K562 (cell line): ENCODE results near the gene INHBE. TPM values are rescaled to one million over a fixed set of nuclear protein-coding genes. Genes with fewer than 3 reads are reported as not detected.

Source experiments
- BCL6 ChIP-seq: fragments of 250-450 bp; sonication (Bioruptor Pico); IDR thresholded peaks from 2 replicates; pipeline ENCODE4 v1.4.0; 2020
- BCOR ChIP-seq: fragments of 450-650 bp; IDR thresholded peaks from 2 replicates; pipeline ENCODE4 v1.6.1; 2016
- CBX3 ChIP-seq, 2 experiments: IDR thresholded peaks; 1 replicate in 1 of 2; 2 replicates in 1 of 2; pipeline ENCODE4 v1.6.1; 2012; ENCODE audit warnings: inconsistent platforms in 2 of 2, low read length in 2 of 2, borderline replicate concordance in 1 of 2, control low read depth in 1 of 2
- ETV1 ChIP-seq: fragments of 450-650 bp; conservative IDR thresholded peaks from 2 replicates; pipeline ENCODE4 v1.6.1; 2016; ENCODE audit warnings: missing genetic modification characterization, control low read depth, low read depth, missing compliant biosample characterization
- ETV5 ChIP-seq: sonication (generic); formaldehyde crosslinking; IDR thresholded peaks from 2 replicates; pipeline ENCODE4 v1.4.0; 2020; ENCODE audit warnings: low read depth, mild to moderate bottlenecking, missing genetic modification reagents
- ETV6 ChIP-seq, 3 experiments: fragments of 150-350 bp in 1 of 3; sonication (generic) in 1 of 3; formaldehyde crosslinking in 1 of 3; IDR thresholded peaks; 2 replicates each; pipeline versions ENCODE4 v1.6.1 to v1.8.0; 2014 to 2022; ENCODE audit warnings: borderline replicate concordance in 2 of 3, low read depth in 2 of 3, antibody characterized with exemption in 1 of 3, low read length in 1 of 3, mild to moderate bottlenecking in 1 of 3, missing genetic modification reagents in 1 of 3
- FOSL1 ChIP-seq: fragments of 200-800 bp; sonication (Bioruptor generic); conservative IDR thresholded peaks from 2 replicates; pipeline ENCODE4 v1.6.1; 2016; ENCODE audit warnings: missing genetic modification characterization, missing compliant biosample characterization
- HDAC1 ChIP-seq, 2 experiments: fragments of 450-650 bp; IDR thresholded peaks; 2 replicates each; pipeline ENCODE4 v1.6.1; 2016 to 2017; ENCODE audit warnings: inconsistent platforms in 1 of 2, mild to moderate bottlenecking in 1 of 2, moderate library complexity in 1 of 2
- HMG20B ChIP-seq: fragments of 250-450 bp; sonication (Bioruptor Pico); IDR thresholded peaks from 2 replicates; pipeline ENCODE4 v1.5.0; 2021; ENCODE audit warnings: mild to moderate bottlenecking
- MTA3 ChIP-seq: fragments of 450-650 bp; formaldehyde crosslinking; IDR thresholded peaks from 2 replicates; pipeline ENCODE4 v1.6.1; 2017; ENCODE audit warnings: mild to moderate bottlenecking, borderline replicate concordance
- PCBP2 ChIP-seq: fragments of 200-400 bp; formaldehyde crosslinking; IDR thresholded peaks from 2 replicates; pipeline ENCODE4 v1.6.1; 2018; ENCODE audit warnings: low read length, low read depth, mild to moderate bottlenecking, moderate library complexity; ENCODE audit not compliant: poor library complexity, severe bottlenecking
- POLR2G ChIP-seq: fragments of 200-400 bp; formaldehyde crosslinking; IDR thresholded peaks from 2 replicates; pipeline ENCODE4 v1.6.1; 2017; ENCODE audit warnings: low read depth, mild to moderate bottlenecking, antibody characterized with exemption, low read length, moderate library complexity
- RNF2 ChIP-seq: sonication (generic); IDR thresholded peaks from 2 replicates; pipeline ENCODE4 v1.6.1; 2016
- XRCC5 ChIP-seq: fragments of 200-400 bp; formaldehyde crosslinking; IDR thresholded peaks from 2 replicates; pipeline ENCODE4 v1.6.1; 2017; ENCODE audit warnings: low read depth, mild to moderate bottlenecking, low read length
- ZNF146 ChIP-seq: IDR thresholded peaks from one replicate; pipeline ENCODE4 v1.6.1; 2018; ENCODE audit warnings: missing compliant biosample characterization; ENCODE audit not compliant: unreplicated experiment
- ZNF431 ChIP-seq: sonication (generic); formaldehyde crosslinking; IDR thresholded peaks from 2 replicates; pipeline ENCODE4 v1.8.0; 2022; ENCODE audit warnings: mild to moderate bottlenecking, missing genetic modification reagents
- ZNF75A ChIP-seq: fragments of 450-650 bp; formaldehyde crosslinking; IDR thresholded peaks from 2 replicates; pipeline ENCODE4 v1.4.0; 2020; ENCODE audit warnings: mild to moderate bottlenecking
- polyA plus RNA-seq, 8 experiments: library from polyadenylated mRNA; depleted of rRNA in 4 of 8; stranded (reverse) in 5 of 8; unstranded in 3 of 8; fragments of >200 nt; fragmentation: Nextera tagmentation in 2 of 8; fragmentation: Illumina TruSeq in 1 of 8; extraction: Ambion mirVana in 2 of 8; extraction: Trizol in 1 of 8; gene quantifications; 2 replicates each; pipeline versions ENCODE4 v1.2.1 to v1.2.3, GENCODE V29; 2011 to 2014; ENCODE audit warnings: inconsistent platforms in 1 of 8, missing spikeins in 1 of 8
- total RNA-seq, 7 experiments: library from RNA; depleted of rRNA in 6 of 7; stranded (reverse); fragments of >200 nt in 6 of 7; fragmentation: Illumina TruSeq in 2 of 7; extraction: Trizol in 2 of 7; gene quantifications; 2 replicates each; pipeline versions ENCODE4 v1.2.1 to v1.2.3, GENCODE V29; 2011 to 2021; ENCODE audit warnings: low replicate concordance in 1 of 7
- TF ChIP-seq, protein P1 (sequence below), 2 experiments: fragments of 200-800 bp in 1 of 2; sonication (Bioruptor generic) in 1 of 2; sonication (generic) in 1 of 2; formaldehyde crosslinking in 1 of 2; IDR thresholded peaks in 1 of 2; conservative IDR thresholded peaks in 1 of 2; 2 replicates each; pipeline versions ENCODE4 v1.5.0 to v1.6.1; 2016 to 2020; ENCODE audit warnings: missing compliant biosample characterization in 1 of 2, missing genetic modification characterization in 1 of 2, missing genetic modification reagents in 1 of 2
- TF ChIP-seq, protein P2 (sequence below): sonication (generic); formaldehyde crosslinking; IDR thresholded peaks from 2 replicates; pipeline ENCODE4 v1.8.0; 2022; ENCODE audit warnings: mild to moderate bottlenecking, missing genetic modification reagents
- TF ChIP-seq, protein P3 (sequence below): sonication (generic); formaldehyde crosslinking; IDR thresholded peaks from 2 replicates; pipeline ENCODE4 v1.8.1; 2022; ENCODE audit warnings: missing genetic modification reagents

The INHBE gene
- total and polyA plus RNA-seq, 9 of the 15 experiments (the other 6 are each of a cell fraction or from before 2014, with no cell fraction given), result 0.94 to 9.9 (median 7.3) TPM

DNA sequence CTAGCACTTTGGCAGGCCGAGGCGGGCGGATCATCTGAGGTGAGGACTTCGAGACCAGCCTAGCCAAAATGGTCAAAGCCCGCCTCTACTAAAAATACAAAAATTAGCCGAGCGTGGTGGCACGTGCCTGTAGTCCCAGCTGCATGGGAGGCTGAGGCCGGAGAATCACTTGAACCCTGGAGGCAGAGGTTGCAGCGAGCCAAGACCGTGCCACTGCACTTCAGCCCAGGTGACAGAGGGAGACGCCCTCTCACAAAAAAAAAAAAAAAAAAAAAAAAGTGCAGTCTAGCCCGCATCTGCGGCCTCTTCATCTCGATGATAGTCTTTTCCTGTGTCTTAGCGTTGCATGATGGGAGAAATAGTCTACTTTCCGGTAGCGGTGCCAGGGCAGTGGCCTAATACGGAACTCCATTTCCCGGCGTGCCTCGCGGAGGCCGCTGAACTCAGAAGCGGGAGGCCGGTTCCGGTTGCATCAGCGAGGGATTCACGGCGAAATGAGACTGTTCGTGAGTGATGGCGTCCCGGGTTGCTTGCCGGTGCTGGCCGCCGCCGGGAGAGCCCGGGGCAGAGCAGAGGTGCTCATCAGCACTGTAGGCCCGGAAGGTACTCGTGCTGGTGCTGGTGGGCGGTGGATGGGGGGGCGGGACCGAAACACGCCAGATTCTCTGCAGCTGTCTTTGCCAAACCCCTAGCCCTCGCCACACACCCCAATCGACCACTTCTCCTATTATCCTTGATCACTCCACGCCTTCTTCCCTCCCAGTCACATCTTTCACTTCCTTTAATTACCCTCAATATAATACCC is 32.7 kb downstream of the INHBE start, which contains the start of gene MARS1 (continued):
- TF ChIP-seq, protein P1, sequence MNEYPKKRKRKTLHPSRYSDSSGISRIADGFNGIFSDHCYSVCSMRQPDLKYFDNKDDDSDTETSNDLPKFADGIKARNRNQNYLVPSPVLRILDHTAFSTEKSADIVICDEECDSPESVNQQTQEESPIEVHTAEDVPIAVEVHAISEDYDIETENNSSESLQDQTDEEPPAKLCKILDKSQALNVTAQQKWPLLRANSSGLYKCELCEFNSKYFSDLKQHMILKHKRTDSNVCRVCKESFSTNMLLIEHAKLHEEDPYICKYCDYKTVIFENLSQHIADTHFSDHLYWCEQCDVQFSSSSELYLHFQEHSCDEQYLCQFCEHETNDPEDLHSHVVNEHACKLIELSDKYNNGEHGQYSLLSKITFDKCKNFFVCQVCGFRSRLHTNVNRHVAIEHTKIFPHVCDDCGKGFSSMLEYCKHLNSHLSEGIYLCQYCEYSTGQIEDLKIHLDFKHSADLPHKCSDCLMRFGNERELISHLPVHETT (CRISPR knock-in tag; conservative IDR thresholded peaks at IDR 0.05 in 1 of 2, IDR thresholded peaks at IDR 0.05 in 1 of 2), result peak in 1 of 2 experiments; percentile 95; a peak in 2 of 4 replicates
- TF ChIP-seq BCOR (peak; percentile 89), PCBP2 (no peak), BCL6 (CRISPR knock-in tag) (no peak), ZNF146 (CRISPR knock-in tag) (no peak), MTA3 (0 out of 2 replicates have a peak, but pooled peaks have one; percentile 41), HDAC1 (IDR thresholded peaks at IDR 0.05) (peak in 1 of 2 experiments; percentile 86; a peak in 2 of 4 replicates), HMG20B (CRISPR knock-in tag) (no peak), FOSL1 (tag) (peak; percentile 56; the same call in 1 of the 2 replicates), RNF2 (0 out of 2 replicates have a peak, but pooled peaks have one; percentile 27), CBX3 (IDR thresholded peaks at IDR 0.05; ENCODE audit: borderline replicate concordance in 1 of 2, low read length in 2 of 2) (peak in 1 of 2 experiments; percentile 81; a peak in 2 of 3 replicates), ETV5 (peak; percentile 90), ZNF431 (CRISPR knock-in tag) (peak; percentile 46; the same call in 1 of the 2 replicates), POLR2G (peak; percentile 99), ETV1 (tag) (peak; percentile 78), XRCC5 (peak; percentile 82; the same call in 1 of the 2 replicates), ZNF75A (CRISPR knock-in tag) (no peak), ETV6 (IDR thresholded peaks at IDR 0.05; ENCODE audit: borderline replicate concordance in 1 of 2, low read depth in 2 of 2, low read length in 1 of 2) (no peak), ETV6 (CRISPR knock-in tag; IDR thresholded peaks at IDR 0.05; ENCODE audit: borderline replicate concordance) (peak; percentile 70; the same call in 1 of the 2 replicates)
- TF ChIP-seq, protein P2, sequence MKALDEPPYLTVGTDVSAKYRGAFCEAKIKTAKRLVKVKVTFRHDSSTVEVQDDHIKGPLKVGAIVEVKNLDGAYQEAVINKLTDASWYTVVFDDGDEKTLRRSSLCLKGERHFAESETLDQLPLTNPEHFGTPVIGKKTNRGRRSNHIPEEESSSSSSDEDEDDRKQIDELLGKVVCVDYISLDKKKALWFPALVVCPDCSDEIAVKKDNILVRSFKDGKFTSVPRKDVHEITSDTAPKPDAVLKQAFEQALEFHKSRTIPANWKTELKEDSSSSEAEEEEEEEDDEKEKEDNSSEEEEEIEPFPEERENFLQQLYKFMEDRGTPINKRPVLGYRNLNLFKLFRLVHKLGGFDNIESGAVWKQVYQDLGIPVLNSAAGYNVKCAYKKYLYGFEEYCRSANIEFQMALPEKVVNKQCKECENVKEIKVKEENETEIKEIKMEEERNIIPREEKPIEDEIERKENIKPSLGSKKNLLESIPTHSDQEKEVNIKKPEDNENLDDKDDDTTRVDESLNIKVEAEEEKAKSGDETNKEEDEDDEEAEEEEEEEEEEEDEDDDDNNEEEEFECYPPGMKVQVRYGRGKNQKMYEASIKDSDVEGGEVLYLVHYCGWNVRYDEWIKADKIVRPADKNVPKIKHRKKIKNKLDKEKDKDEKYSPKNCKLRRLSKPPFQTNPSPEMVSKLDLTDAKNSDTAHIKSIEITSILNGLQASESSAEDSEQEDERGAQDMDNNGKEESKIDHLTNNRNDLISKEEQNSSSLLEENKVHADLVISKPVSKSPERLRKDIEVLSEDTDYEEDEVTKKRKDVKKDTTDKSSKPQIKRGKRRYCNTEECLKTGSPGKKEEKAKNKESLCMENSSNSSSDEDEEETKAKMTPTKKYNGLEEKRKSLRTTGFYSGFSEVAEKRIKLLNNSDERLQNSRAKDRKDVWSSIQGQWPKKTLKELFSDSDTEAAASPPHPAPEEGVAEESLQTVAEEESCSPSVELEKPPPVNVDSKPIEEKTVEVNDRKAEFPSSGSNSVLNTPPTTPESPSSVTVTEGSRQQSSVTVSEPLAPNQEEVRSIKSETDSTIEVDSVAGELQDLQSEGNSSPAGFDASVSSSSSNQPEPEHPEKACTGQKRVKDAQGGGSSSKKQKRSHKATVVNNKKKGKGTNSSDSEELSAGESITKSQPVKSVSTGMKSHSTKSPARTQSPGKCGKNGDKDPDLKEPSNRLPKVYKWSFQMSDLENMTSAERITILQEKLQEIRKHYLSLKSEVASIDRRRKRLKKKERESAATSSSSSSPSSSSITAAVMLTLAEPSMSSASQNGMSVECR, result peak; percentile 93
- TF ChIP-seq, protein P3, sequence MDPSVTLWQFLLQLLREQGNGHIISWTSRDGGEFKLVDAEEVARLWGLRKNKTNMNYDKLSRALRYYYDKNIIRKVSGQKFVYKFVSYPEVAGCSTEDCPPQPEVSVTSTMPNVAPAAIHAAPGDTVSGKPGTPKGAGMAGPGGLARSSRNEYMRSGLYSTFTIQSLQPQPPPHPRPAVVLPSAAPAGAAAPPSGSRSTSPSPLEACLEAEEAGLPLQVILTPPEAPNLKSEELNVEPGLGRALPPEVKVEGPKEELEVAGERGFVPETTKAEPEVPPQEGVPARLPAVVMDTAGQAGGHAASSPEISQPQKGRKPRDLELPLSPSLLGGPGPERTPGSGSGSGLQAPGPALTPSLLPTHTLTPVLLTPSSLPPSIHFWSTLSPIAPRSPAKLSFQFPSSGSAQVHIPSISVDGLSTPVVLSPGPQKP (CRISPR knock-in tag), result no peak
